ENCODE results near the gene C11orf16.

DNA sequence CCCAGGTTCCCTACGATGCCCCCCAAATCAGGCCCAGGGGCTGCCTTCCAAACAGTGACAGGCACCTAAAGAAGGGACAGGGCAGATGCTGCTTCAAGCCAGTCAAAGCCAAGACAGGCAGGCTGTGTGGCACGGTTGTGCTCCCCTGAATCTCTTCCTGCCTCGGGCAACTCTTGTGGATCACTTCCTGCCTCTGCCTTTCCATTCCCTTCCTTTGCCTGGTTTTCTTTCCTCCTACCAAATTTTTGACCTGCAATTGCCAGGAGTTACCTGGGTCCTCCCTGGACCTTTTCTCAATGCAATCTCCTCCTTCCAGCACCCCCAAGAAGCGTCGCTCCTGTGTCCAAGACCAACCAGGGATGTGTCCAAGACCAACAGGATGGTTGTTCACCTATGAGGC lies 5.5 kb downstream of the C11orf16 start:
- TF ChIP-seq CTCF (IDR thresholded peaks at IDR 0.05; ENCODE audit: extremely low read depth in 1 of 2, insufficient read depth in 1 of 2, low read depth in 1 of 2, low read length in 2 of 2), result no peak
- TF ChIP-seq POLR2A (IDR thresholded peaks at IDR 0.05; ENCODE audit: low read depth, low read length), result no peak
- TF ChIP-seq EZH2 (IDR thresholded peaks at IDR 0.05; ENCODE audit: borderline replicate concordance, low read depth, low read length, severe bottlenecking), result no peak
- TF ChIP-seq POLR2AphosphoS5 (IDR thresholded peaks at IDR 0.05; ENCODE audit: insufficient read depth, low read depth, low read length), result no peak
- TF ChIP-seq GATA2 (IDR thresholded peaks at IDR 0.05; ENCODE audit: insufficient read depth, insufficient read length, low read depth, low read length), result no peak
- TF ChIP-seq MYC (IDR thresholded peaks at IDR 0.05; ENCODE audit: low read depth, low read length), result no peak
